Hypothalamus (tissue), 51 donors: Measurements from ENCODE around the gene MGAT5.

ENCODE experiments used
- DNase-seq, 51 donors: peaks; one replicate each; lab custom pipeline; 2025; lab: John Stamatoyannopoulos, UW

Gene MGAT5

GRCh38 chr2:134436706-134437105 is 182.8 kb downstream of the MGAT5 start:
- DNase-seq, result no peak

GRCh38 chr2:134438371-134438770 is 184.5 kb downstream of the MGAT5 start:
- no peak for DNase-seq

- DNase-seq, result no peak
Observed at GRCh38 chr2:134440336-134440909, 186.6 kb downstream of the MGAT5 start.

GRCh38 chr2:134441153-134441863 is 187.4 kb downstream of the MGAT5 start:
- DNase-seq, result no peak

GRCh38 chr2:134443814-134444480 is 190.1 kb downstream of the MGAT5 start:
- no peak for DNase-seq

GRCh38 chr2:134445116-134445515 is 191.2 kb downstream of the MGAT5 start:
- DNase-seq, result no peak

GRCh38 chr2:134445985-134446382 is 192.1 kb downstream of the MGAT5 start:
- DNase-seq, result no peak

- no peak for DNase-seq
Observed at GRCh38 chr2:134446383-134447017, 192.6 kb downstream of the MGAT5 start.

GRCh38 chr2:134447669-134448068 is 193.8 kb downstream of the MGAT5 start:
- no peak for DNase-seq

GRCh38 chr2:134448650-134449049 is 194.8 kb downstream of the MGAT5 start:
- DNase-seq, result no peak

- no peak for DNase-seq
Observed at GRCh38 chr2:134449157-134449556, 195.3 kb downstream of the MGAT5 start.

- DNase-seq, result no peak
Observed at GRCh38 chr2:134449751-134450513, 196.1 kb downstream of the MGAT5 start.

GRCh38 chr2:134451347-134451630 is 197.4 kb downstream of the MGAT5 start:
- DNase-seq, result no peak

- DNase-seq, result no peak
Observed at GRCh38 chr2:134452042-134452733, 198.3 kb downstream of the MGAT5 start.

GRCh38 chr2:134453476-134453875 is 199.6 kb downstream of the MGAT5 start:
- DNase-seq, result no peak

- DNase-seq, result no peak
Observed at GRCh38 chr2:134453973-134454372, 200.1 kb downstream of the MGAT5 start.

GRCh38 chr2:134454426-134454825 is 200.6 kb downstream of the MGAT5 start:
- no peak for DNase-seq

GRCh38 chr2:134454931-134455330 is 201.1 kb downstream of the MGAT5 start:
- no peak for DNase-seq

GRCh38 chr2:134455426-134455825 is 201.6 kb downstream of the MGAT5 start:
- DNase-seq, result no peak

- no peak for DNase-seq
Observed at GRCh38 chr2:134457353-134457752, 203.5 kb downstream of the MGAT5 start.
